ENCODE results near the gene AMIGO2.
"Not testable (repeated sequence)": the region's sequence is repeated elsewhere in the genome, so short reads cannot be mapped to it uniquely, and the experiment has no call there.

AMIGO2 gene

GRCh38 chr12:47120736-47121135, 41.0 kb upstream of the AMIGO2 start:
- no peak for TF ChIP-seq CTCF (IDR thresholded peaks at IDR 0.05; ENCODE audit: low read depth, low read length)
- no peak for DNase-seq (ENCODE audit: low read depth, low spot score)
- in situ Hi-C loops (cut with HindIII; ENCODE audit: low sequenced_read_pairs): no loop called here
- no peak overlapping the region for H3K4me3 ChIP-seq (ENCODE audit: low read depth, low read length)

- H3K4me3 ChIP-seq (ENCODE audit: low read depth, low read length); DNase-seq (ENCODE audit: low read depth, low spot score); in situ Hi-C loops (cut with HindIII; ENCODE audit: low sequenced_read_pairs): not testable (repeated sequence)
These were observed 37.5 kb upstream of the AMIGO2 start for GRCh38 chr12:47117305-47117704.

- no peak for DNase-seq (ENCODE audit: low read depth, low spot score)
- TF ChIP-seq CTCF (IDR thresholded peaks at IDR 0.05; ENCODE audit: low read depth, low read length): no peak
- no peak overlapping the region for H3K4me3 ChIP-seq (ENCODE audit: low read depth, low read length)
- in situ Hi-C loops (cut with HindIII; ENCODE audit: low sequenced_read_pairs): no loop called here
These were observed 34.7 kb upstream of the AMIGO2 start for GRCh38 chr12:47114481-47114892.

GRCh38 chr12:47112679-47113078, 32.9 kb upstream of the AMIGO2 start:
- in situ Hi-C loops (cut with HindIII; ENCODE audit: low sequenced_read_pairs): no loop called here
- DNase-seq (ENCODE audit: low read depth, low spot score): no peak

GRCh38 chr12:47111854-47112253, 32.1 kb upstream of the AMIGO2 start:
- no peak for TF ChIP-seq CTCF (IDR thresholded peaks at IDR 0.05; ENCODE audit: low read depth, low read length)
- DNase-seq (ENCODE audit: low read depth, low spot score): no peak
- no peak overlapping the region for H3K4me3 ChIP-seq (ENCODE audit: low read depth, low read length)
- in situ Hi-C loops (cut with HindIII; ENCODE audit: low sequenced_read_pairs): no loop called here

More at GRCh38 chr12:47112679-47113078, 32.9 kb upstream of the AMIGO2 start:
- no peak for TF ChIP-seq CTCF (IDR thresholded peaks at IDR 0.05; ENCODE audit: low read depth, low read length)
- no peak overlapping the region for H3K4me3 ChIP-seq (ENCODE audit: low read depth, low read length)

GRCh38 chr12:47111392-47111778, 31.6 kb upstream of the AMIGO2 start:
- H3K4me3 ChIP-seq (ENCODE audit: low read depth, low read length): no peak overlapping the region
- TF ChIP-seq CTCF (IDR thresholded peaks at IDR 0.05; ENCODE audit: low read depth, low read length): no peak
- in situ Hi-C loops (cut with HindIII; ENCODE audit: low sequenced_read_pairs): no loop called here
- DNase-seq (ENCODE audit: low read depth, low spot score): no peak

- H3K4me3 ChIP-seq (ENCODE audit: low read depth, low read length): no peak overlapping the region
- DNase-seq (ENCODE audit: low read depth, low spot score): no peak
- in situ Hi-C loops (cut with HindIII; ENCODE audit: low sequenced_read_pairs): no loop called here
- no peak for TF ChIP-seq CTCF (IDR thresholded peaks at IDR 0.05; ENCODE audit: low read depth, low read length)
These were observed 31.1 kb upstream of the AMIGO2 start for GRCh38 chr12:47110718-47111391.

Measured in astrocyte of the spinal cord (primary cell).